NCI-H2029 treated with DMSO at 0.1 percent for 48 hours (cell line): Measurements from ENCODE around the gene TMPRSS11E.
"Not testable (repeated sequence)": the region's sequence is repeated elsewhere in the genome, so short reads cannot be mapped to it uniquely, and the experiment has no call there.

ENCODE experiments used
- DNase-seq: peaks from one replicate; lab custom pipeline; 2025; lab: John Stamatoyannopoulos, UW

The TMPRSS11E gene

GRCh38 chr4:68447201-68447600 is at the start of gene TMPRSS11E:
TSS of gene TMPRSS11E (plus strand) at chr4:68447463. CDS start at chr4:68447513, 50 bp downstream.
- no peak for DNase-seq

- DNase-seq = no peak
Measured at GRCh38 chr4:68399306-68399705, 48.0 kb upstream of the TMPRSS11E start.

GRCh38 chr4:68401231-68401630 is 46.0 kb upstream of the TMPRSS11E start:
- DNase-seq = no peak

- no peak for DNase-seq
Measured at GRCh38 chr4:68404153-68404552, 43.1 kb upstream of the TMPRSS11E start.

- DNase-seq = not testable (repeated sequence)
Measured at GRCh38 chr4:68405718-68406478, 41.4 kb upstream of the TMPRSS11E start.

GRCh38 chr4:68406479-68406859 is 40.8 kb upstream of the TMPRSS11E start:
- DNase-seq = no peak

- not testable (repeated sequence) for DNase-seq
Measured at GRCh38 chr4:68407015-68407867, 40.0 kb upstream of the TMPRSS11E start.

GRCh38 chr4:68407868-68408190 is 39.4 kb upstream of the TMPRSS11E start:
- DNase-seq = no peak

- no peak for DNase-seq
Measured at GRCh38 chr4:68410149-68410548, 37.1 kb upstream of the TMPRSS11E start.

- DNase-seq = no peak
Measured at GRCh38 chr4:68410643-68411042, 36.6 kb upstream of the TMPRSS11E start.

- not testable (repeated sequence) for DNase-seq
Measured at GRCh38 chr4:68412031-68412430, 35.2 kb upstream of the TMPRSS11E start.

GRCh38 chr4:68416591-68416990 is 30.7 kb upstream of the TMPRSS11E start:
- DNase-seq = no peak

- DNase-seq = no peak
Measured at GRCh38 chr4:68426516-68426915, 20.7 kb upstream of the TMPRSS11E start.

- no peak for DNase-seq
Measured at GRCh38 chr4:68430337-68430736, 16.9 kb upstream of the TMPRSS11E start.

- no peak for DNase-seq
Measured at GRCh38 chr4:68432320-68432719, 14.9 kb upstream of the TMPRSS11E start.

GRCh38 chr4:68433582-68433981 is 13.7 kb upstream of the TMPRSS11E start:
- DNase-seq = no peak

GRCh38 chr4:68434277-68434676 is 13.0 kb upstream of the TMPRSS11E start:
- DNase-seq = no peak

GRCh38 chr4:68434836-68435235 is 12.4 kb upstream of the TMPRSS11E start:
- DNase-seq = no peak

GRCh38 chr4:68445111-68445510 is 2.2 kb upstream of the TMPRSS11E start:
- DNase-seq = no peak

GRCh38 chr4:68451246-68452211 is 4.3 kb downstream of the TMPRSS11E start:
- no peak for DNase-seq

- no peak for DNase-seq
Measured at GRCh38 chr4:68460085-68460484, 12.8 kb downstream of the TMPRSS11E start.

- no peak for DNase-seq
Measured at GRCh38 chr4:68461790-68462189, 14.5 kb downstream of the TMPRSS11E start.
